Head of caudate nucleus (tissue), 42 donors: ENCODE results near the gene EIPR1.
"Not testable (repeated sequence)": the region's sequence is repeated elsewhere in the genome, so short reads cannot be mapped to it uniquely, and the experiment has no call there.

Experiments used
- DNase-seq, 42 donors: peaks; one replicate each; pipeline versions ENCODE4 v3.0.0 to v3.0.0-alpha.2; 2020 to 2021; ENCODE audit warnings: mixed read lengths in 7 of 42
- intact Hi-C: fragments of 100-400 bp; cut with DNase I; formaldehyde crosslinking; loops from one replicate; pipeline ENCODE4 v1.15.0; 2022

EIPR1 gene

DNA sequence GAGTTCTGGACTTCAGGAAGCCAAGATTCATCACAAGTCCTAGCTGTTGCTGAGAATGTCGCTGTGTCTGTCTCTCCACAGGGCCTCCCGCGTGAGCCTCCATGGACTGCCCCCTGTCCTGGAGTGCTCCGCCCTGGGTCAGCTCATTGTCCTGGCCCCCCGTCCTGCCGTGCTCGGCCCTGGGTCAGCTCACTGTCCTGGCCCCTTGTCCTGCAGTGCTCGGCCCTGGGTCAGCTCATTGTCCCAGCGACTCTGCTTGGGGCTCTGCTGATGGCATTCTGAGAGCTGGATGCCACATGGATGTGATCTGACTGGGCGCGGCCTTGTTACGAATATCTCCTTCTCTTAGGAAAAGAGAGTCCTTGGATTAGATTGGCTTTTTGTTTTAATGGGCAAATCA is 78.5 kb downstream of the EIPR1 start:
- peak in 3 of 42 donors; percentile 1 to 29 (median 1) for DNase-seq
- intact Hi-C loops = no loop called here

GRCh38 chr2:3298191-3298590 is 79.4 kb downstream of the EIPR1 start:
- no peak for DNase-seq
- intact Hi-C loops = no loop called here

GRCh38 chr2:3297523-3297922 is 80.1 kb downstream of the EIPR1 start:
- intact Hi-C loops = no loop called here
- DNase-seq = no peak

- DNase-seq = no peak
- intact Hi-C loops = no loop called here
Observed at GRCh38 chr2:3296182-3296972, 81.2 kb downstream of the EIPR1 start.

DNA sequence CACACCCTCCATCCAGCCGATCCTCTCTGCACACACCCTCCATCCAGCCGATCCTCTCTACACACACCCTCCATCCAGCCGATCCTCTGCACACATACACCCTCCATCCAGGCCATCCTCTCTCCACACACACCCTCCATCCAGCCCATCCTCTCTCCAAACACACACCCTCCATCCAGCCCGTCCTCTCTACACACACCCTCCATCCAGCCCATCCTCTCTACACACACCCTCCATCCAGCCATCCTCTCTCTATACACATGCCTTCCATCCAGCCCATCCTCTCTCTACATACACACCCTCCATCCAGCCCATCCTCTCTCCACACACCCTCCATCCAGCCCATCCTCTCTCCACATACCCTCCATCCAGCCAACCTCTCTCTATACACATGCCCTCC is 83.1 kb downstream of the EIPR1 start:
- intact Hi-C loops = no loop called here
- no peak for DNase-seq

DNA sequence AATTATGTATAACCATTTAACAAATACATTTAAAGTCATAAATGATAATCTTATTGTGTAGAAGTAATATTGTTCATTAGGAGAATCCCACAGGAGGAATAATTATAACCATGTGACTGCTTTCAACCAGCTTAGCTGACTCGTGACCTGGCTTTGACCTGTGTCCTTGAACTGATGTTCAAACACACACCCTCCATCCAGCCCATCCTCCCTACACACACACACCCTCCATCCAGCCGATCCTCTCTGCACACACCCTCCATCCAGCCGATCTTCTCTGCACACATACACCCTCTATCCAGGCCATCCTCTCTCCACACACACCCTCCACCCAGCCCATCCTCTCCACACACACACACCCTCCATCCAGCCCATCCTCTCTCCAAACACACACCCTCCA is 83.5 kb downstream of the EIPR1 start:
- intact Hi-C loops = no loop called here
- DNase-seq = no peak

GRCh38 chr2:3293221-3293620 is 84.4 kb downstream of the EIPR1 start:
- intact Hi-C loops = no loop called here

DNA sequence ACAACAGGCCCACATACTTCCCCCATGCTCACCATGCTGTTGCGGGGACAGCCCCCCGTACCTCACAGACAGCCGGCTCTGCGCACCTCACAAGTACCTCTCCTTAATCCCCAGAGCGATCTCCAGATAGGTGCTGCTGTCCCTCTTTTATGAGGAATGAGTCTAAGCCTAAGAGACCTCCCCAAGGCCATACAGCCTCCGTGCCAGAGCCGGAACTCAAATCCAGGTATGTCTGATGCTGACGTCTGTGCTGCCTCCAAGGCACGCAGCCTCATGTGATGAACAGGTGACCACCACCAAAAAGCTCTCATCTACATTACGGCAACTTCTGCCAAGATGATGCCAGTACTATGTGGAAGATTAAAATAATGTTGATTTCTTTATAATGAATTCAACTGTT is 85.2 kb downstream of the EIPR1 start:
- intact Hi-C loops = no loop called here
- no peak for DNase-seq

More at GRCh38 chr2:3293221-3293620, 84.4 kb downstream of the EIPR1 start:
- DNase-seq = no peak

DNA sequence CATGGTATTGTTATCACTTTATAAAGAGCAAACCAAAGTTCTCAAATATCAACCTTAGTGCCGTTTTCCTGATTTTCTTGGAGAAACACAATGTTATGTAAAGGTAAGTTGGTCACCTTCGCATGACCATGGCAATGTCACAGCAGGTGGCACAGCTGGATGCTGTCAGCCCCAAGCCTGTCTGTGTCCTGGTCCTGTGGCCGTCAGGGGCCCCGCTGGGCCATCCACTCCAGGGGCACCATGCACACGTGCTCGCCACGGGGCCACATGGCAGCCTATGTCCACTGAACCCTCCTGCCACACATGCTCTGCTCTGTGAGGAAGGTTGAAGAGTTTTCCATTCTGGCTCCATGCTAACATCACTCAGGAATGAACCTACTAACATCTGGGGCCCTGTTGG is 85.9 kb downstream of the EIPR1 start:
- peak in 1 of 42 donors; percentile 28 for DNase-seq
- intact Hi-C loops = no loop called here

DNA sequence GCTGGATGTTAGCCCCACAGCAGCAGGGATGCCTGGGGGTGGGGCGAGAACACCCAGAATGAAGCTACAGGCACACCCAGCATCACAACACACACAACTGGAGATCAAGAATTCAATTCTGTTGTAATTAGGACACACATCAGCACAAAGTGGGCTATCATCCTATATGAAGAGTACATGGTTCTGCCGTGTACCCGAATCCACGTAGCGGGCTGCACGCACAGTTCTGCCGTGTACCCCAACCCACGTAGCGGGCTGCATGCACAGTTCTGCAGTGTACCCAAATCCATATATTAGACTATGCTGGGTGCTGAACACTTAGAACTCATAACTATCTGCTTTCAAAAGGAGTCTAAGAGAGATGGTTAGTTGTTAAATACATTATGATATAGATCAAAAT is 86.5 kb downstream of the EIPR1 start:
- DNase-seq = peak in 1 of 42 donors; percentile 24
- intact Hi-C loops = no loop called here

GRCh38 chr2:3290655-3291054 is 87.0 kb downstream of the EIPR1 start:
- DNase-seq = peak in 2 of 42 donors; percentile 34 to 35

GRCh38 chr2:3289971-3290370 is 87.6 kb downstream of the EIPR1 start:
- no peak for DNase-seq
- intact Hi-C loops = no loop called here

More at GRCh38 chr2:3290655-3291054, 87.0 kb downstream of the EIPR1 start:
- intact Hi-C loops = no loop called here

- peak in 1 of 42 donors; percentile 33 for DNase-seq
- intact Hi-C loops = no loop called here
Observed at GRCh38 chr2:3289526-3289925, 88.1 kb downstream of the EIPR1 start.

DNA sequence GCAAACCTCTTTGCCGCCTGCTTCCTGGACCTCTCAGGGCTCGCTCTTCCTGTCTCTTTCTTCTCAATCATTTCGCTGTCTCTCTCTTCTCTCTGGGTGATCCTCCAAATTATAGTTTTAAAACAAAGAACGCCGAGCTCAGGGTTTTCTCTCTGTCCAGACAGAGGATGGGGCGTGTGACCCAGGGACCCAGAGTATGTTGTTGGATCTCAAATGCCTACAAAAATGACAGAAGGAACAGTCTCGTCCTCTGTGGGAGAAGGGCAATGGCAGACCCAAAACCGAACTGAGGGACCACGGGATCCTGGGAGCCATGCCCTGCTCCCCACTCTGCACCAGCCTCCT is 88.5 kb downstream of the EIPR1 start:
- intact Hi-C loops = no loop called here
- no peak for DNase-seq

- peak in 4 of 42 donors; percentile 24 to 43 (median 34) for DNase-seq
- intact Hi-C loops = no loop called here
Observed at GRCh38 chr2:3288470-3289170, 89.0 kb downstream of the EIPR1 start.

DNA sequence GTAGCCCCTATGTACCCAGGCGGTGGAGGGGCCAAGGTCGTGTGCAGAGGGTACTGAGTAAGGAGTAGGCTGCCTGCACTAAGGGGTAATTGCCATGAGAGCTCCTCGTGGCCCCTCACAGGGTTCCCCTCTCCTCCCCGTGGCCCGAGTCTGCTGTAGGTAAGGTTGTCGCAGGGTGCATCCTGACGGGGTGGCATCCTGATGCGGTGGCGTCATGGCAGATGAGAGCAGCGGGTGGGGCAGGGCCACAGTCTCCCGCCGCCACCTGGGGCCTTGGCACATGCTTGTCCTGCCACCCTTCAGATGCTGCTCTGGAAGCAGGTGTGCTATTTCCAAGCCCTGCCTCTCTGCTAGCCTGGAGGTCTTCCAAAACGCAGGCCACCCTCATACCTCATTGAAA is 89.7 kb downstream of the EIPR1 start:
- intact Hi-C loops = no loop called here
- DNase-seq = no peak

DNA sequence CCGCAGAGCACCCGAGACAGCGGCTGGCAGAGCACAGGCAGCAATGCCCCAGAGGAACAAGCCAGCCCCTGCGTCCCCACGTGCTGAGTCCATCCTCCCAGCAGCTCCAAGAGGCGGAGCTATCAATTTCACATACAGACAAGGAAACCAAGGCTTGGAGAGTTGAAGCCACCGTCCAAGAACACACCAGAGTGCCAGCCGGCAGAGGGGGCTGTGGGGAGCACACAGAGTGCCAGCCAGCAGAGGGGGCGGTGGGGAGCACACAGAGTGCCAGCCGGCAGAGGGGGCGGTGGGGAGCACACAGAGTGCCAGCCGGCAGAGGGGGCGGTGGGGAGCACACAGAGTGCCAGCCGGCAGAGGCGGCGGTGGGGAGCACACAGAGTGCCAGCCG is 91.0 kb downstream of the EIPR1 start:
- peak in 25 of 42 donors; percentile 31 to 74 (median 54) for DNase-seq
- intact Hi-C loops = not testable (repeated sequence)

DNA sequence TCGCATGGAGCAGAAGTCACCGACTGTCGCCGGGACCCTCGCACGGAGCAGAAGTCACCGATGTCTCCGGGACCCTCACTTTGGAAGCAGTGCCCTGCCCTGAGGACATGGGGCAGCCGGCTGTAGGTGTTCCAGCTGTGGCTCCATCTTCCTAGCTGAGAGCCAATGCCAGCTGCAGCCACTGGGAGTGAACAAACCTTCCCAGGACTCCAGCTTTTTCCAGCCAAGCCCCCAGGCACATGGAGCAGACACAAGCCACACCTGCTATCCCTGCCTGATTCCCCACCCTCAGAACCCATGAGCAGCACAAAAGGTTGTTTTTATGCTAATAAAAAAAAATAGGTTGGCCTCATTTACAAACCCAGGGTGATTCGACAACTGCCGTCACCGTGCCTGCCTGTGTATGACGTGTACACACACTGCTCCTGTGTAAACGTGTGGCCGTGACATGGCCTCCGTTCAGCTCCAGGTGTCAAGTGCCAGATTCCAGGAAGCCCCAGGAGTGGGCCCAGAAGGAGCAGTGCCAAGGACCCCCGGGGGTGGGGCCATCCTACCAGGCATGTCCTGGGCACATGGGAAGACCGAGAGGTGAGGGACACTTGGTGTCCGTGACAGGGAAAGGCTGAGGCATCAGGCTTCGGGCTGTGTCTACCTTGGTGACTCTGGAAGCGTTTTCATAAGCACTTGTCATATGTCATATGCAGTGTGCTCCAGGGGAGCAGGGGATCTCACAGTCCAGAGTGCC is 91.5 kb downstream of the EIPR1 start:
- DNase-seq = peak in 3 of 42 donors; percentile 11 to 36 (median 31)
- intact Hi-C loops = no loop called here

- intact Hi-C loops = no loop called here
- peak in 3 of 42 donors; percentile 29 to 49 (median 40) for DNase-seq
Observed at GRCh38 chr2:3284657-3285630, 92.7 kb downstream of the EIPR1 start.
